NB4 (cell line): ENCODE measurements around the gene SPINT2.
"Not testable (repeated sequence)": the region's sequence is repeated elsewhere in the genome, so short reads cannot be mapped to it uniquely, and the experiment has no call there.

Experiments used
- DNase-seq: peaks from one replicate; pipeline ENCODE4 v3.0.0; 2010; ENCODE audit warnings: low read depth
- H3K4me3 ChIP-seq: one replicate; pipeline ENCODE4 v1.5.1; 2011; ENCODE audit warnings: mild to moderate bottlenecking, low read depth, low read length, moderate library complexity
- CTCF ChIP-seq: IDR thresholded peaks from one replicate; pipeline ENCODE4 v1.5.1; 2012; ENCODE audit warnings: low read depth, low read length
- MAX ChIP-seq: IDR thresholded peaks from 2 replicates; pipeline ENCODE4 v1.6.1; 2011; ENCODE audit warnings: low read depth, low read length
- MYC ChIP-seq: IDR thresholded peaks from 2 replicates; pipeline ENCODE4 v1.6.1; 2011; ENCODE audit warnings: low read depth, low read length
- POLR2A ChIP-seq: IDR thresholded peaks from 2 replicates; pipeline ENCODE4 v1.6.1; 2011; ENCODE audit warnings: mild to moderate bottlenecking; ENCODE audit not compliant: insufficient read length; ENCODE audit errors: extremely low read depth

SPINT2 gene

GRCh38 chr19:38337360-38337653 is 72.9 kb downstream of the SPINT2 start:
- H3K4me3 ChIP-seq = no peak overlapping the region
- no peak for DNase-seq
- TF ChIP-seq MYC (no peak), MAX (no peak), CTCF (no peak), POLR2A (no peak)

- not testable (repeated sequence) for DNase-seq, H3K4me3 ChIP-seq
Observed at GRCh38 chr19:38339011-38339410, 74.6 kb downstream of the SPINT2 start.

DNA sequence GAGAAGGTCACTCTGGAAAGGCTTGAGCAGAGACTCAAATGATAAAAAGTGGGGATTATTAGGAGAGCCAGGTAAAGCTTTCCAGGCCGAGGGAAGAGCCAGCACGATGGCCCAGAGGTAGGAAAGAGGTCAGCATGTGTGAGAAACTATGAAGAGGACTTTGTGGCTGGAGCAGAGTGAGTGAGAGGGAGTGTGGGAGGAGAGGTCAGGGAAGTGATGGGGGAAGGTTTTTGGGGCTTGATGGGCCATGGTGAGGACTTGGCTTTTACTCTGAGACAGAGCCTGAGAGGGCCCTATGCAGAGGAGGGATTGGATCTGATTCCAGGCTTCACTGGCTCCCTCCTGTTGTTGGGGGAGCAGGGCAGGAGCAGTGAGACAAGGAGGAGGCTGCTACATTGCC is 76.6 kb downstream of the SPINT2 start:
- TF ChIP-seq MYC (no peak), CTCF (no peak), MAX (no peak), POLR2A (no peak)
- H3K4me3 ChIP-seq = no peak overlapping the region
- no peak for DNase-seq
